ENCODE data around the gene IL10RB.

- TF ChIP-seq CTCF (IDR thresholded peaks at IDR 0.05) (no peak), POLR2A (IDR thresholded peaks at IDR 0.05) (no peak)
These were observed 61.7 kb downstream of the IL10RB start for GRCh38 chr21:33327792-33328433.

All from vagina (tissue), 2 donors.